NCI-H2196 (cell line): Measurements from ENCODE around the gene MGAT5B.
"Not testable (repeated sequence)": the region's sequence is repeated elsewhere in the genome, so short reads cannot be mapped to it uniquely, and the experiment has no call there.

Source experiments
- DNase-seq: peaks from one replicate; lab custom pipeline; 2025; ENCODE audit not compliant: unreplicated experiment; lab: John Stamatoyannopoulos, UW

Gene MGAT5B

GRCh38 chr17:76847031-76847430, 21.2 kb upstream of the MGAT5B start:
- DNase-seq, result no peak

- no peak for DNase-seq
Measured at GRCh38 chr17:76848670-76849069, 19.5 kb upstream of the MGAT5B start.

- not testable (repeated sequence) for DNase-seq
Measured at GRCh38 chr17:76849160-76849559, 19.0 kb upstream of the MGAT5B start.

- no peak for DNase-seq
Measured at GRCh38 chr17:76852843-76853242, 15.4 kb upstream of the MGAT5B start.

GRCh38 chr17:76855105-76855504, 13.1 kb upstream of the MGAT5B start:
- no peak for DNase-seq

- DNase-seq, result no peak
Measured at GRCh38 chr17:76862079-76862478, 6.1 kb upstream of the MGAT5B start.

- DNase-seq, result no peak
Measured at GRCh38 chr17:76862494-76862893, 5.7 kb upstream of the MGAT5B start.

- DNase-seq, result no peak
Measured at GRCh38 chr17:76864024-76864423, 4.2 kb upstream of the MGAT5B start.

GRCh38 chr17:76865174-76865573, 3.0 kb upstream of the MGAT5B start:
- no peak for DNase-seq

GRCh38 chr17:76866203-76866602, 2.0 kb upstream of the MGAT5B start:
- DNase-seq, result no peak

- DNase-seq, result no peak
Measured at GRCh38 chr17:76866774-76867577, 1.2 kb upstream of the MGAT5B start.

GRCh38 chr17:76867578-76868175, 527 bp upstream of the MGAT5B start:
- peak; percentile 22 for DNase-seq

GRCh38 chr17:76868669-76869495, 678 bp downstream of the MGAT5B start:
- no peak for DNase-seq

GRCh38 chr17:76869496-76870376, 1.5 kb downstream of the MGAT5B start:
- peak; percentile 20 for DNase-seq

GRCh38 chr17:76870377-76870714, 2.1 kb downstream of the MGAT5B start:
- DNase-seq, result no peak

- no peak for DNase-seq
Measured at GRCh38 chr17:76871668-76872067, 3.5 kb downstream of the MGAT5B start.

- no peak for DNase-seq
Measured at GRCh38 chr17:76872221-76872873, 4.1 kb downstream of the MGAT5B start.

GRCh38 chr17:76872874-76873221, 4.6 kb downstream of the MGAT5B start:
- no peak for DNase-seq

- no peak for DNase-seq
Measured at GRCh38 chr17:76873856-76874255, 5.7 kb downstream of the MGAT5B start.

GRCh38 chr17:76877437-76877836, 9.2 kb downstream of the MGAT5B start:
- DNase-seq, result no peak

- no peak for DNase-seq
Measured at GRCh38 chr17:76878568-76878967, 10.4 kb downstream of the MGAT5B start.
